ENCODE measurements around the gene PPIF. TPM values are rescaled to one million over a fixed set of nuclear protein-coding genes. Genes with fewer than 3 reads are reported as not detected.

PPIF gene
- total and polyA plus RNA-seq, 2 of the 13 experiments (the other 11 are each of a cell fraction or from before 2014, with no cell fraction given) = 147 to 157 TPM

DNA sequence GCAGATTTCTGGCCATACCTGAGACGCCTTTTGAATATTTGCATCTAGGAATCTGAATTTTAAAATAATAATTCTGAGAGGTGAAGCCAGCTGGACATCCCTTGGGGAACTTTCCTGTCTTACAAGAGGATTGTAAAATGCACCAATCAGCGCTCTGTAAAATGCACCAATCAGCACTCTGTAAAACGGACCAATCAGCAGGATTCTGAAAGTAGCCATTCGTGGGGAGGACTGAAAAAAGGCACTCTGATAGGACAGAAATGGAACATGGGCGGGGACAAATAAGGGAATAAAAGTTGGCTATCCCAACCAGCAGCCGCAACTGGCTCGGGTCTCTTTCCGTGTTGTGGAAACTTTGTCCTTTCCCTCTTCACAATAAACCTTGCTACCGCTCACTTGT, 9.9 kb downstream of the PPIF start:
- Histone ChIP-seq H3K4me1 (ENCODE audit: insufficient read depth, low read length) (peaks cover 53% of the 10 kb centered on the region), H4K20me1 (ENCODE audit: insufficient read depth, low read length) (peaks cover 22% of the 10 kb centered on the region), H3K4me3 (replicated peaks in 1 of 3; ENCODE audit: insufficient read depth in 1 of 3, low read depth in 2 of 3, low read length in 3 of 3) (no peak overlapping the region), H3K9me3 (ENCODE audit: low read length) (no peaks in the 10 kb centered on the region), H3K79me2 (ENCODE audit: insufficient read depth, low read length) (peaks cover 2% of the 10 kb centered on the region), H3K9ac (ENCODE audit: insufficient read depth, low read depth, low read length) (no peak overlapping the region), H3K4me2 (ENCODE audit: low read depth, low read length) (no peak overlapping the region), H2AFZ (ENCODE audit: low read length) (no peak overlapping the region), H3K27ac (ENCODE audit: extremely low read length, insufficient read depth, low read length) (no peak overlapping the region), H3K36me3 (replicated peaks in 1 of 2; ENCODE audit: control insufficient read depth in 1 of 2, insufficient read depth in 2 of 2, low read length in 2 of 2) (peaks cover 14 to 43% of the 10 kb centered on the region in 2 experiments), H3K27me3 (ENCODE audit: control insufficient read depth in 1 of 2, insufficient read depth in 2 of 2, low read length in 2 of 2) (no peaks in the 10 kb centered on the region)
- no peak for ATAC-seq
- intact Hi-C loops (cut with micrococcal nuclease; ENCODE audit: unreplicated experiment) (no loop called here), in situ Hi-C loops (cut with HindIII; ENCODE audit: extremely low pct_ligation_motif_present, low pct_unique_long_range_greater_than_20kb) (no loop called here)
- no TSS peak for BruUV-seq (replicated peaks)
- no peak for FAIRE-seq
- POLR2A ChIA-PET = interaction anchor here (2.9 to 3.5 kb wide), 2 partner anchors 9 to 23 kb away, joined by 11 to 45 read pairs; partner anchors contain the start of gene PPIF
- 96% methylated on average over 9 of the region's 9 CpGs for WGBS (ENCODE audit: low lambda C conversion rate)
- no peak for TF ChIP-seq MYNN (CRISPR knock-in tag; IDR thresholded peaks at IDR 0.05; ENCODE audit: low read depth)
- TF ChIP-seq ZFY (CRISPR knock-in tag; IDR thresholded peaks at IDR 0.05) = no peak
- peak; percentile 27; the same call in 1 of the 2 replicates for TF ChIP-seq MAFF (IDR thresholded peaks at IDR 0.05; ENCODE audit: low read depth, low read length)
- no peak for TF ChIP-seq JUN (CRISPR knock-in tag; IDR thresholded peaks at IDR 0.05)
- TF ChIP-seq TCF7 (IDR thresholded peaks at IDR 0.05; ENCODE audit: low read depth) = no peak
- no peak for TF ChIP-seq ZNF746 (CRISPR knock-in tag; IDR thresholded peaks at IDR 0.05)
- no peak for TF ChIP-seq ZSCAN25 (CRISPR knock-in tag; IDR thresholded peaks at IDR 0.05)
- TF ChIP-seq MAFK (conservative IDR thresholded peaks at IDR 0.05 in 1 of 2, IDR thresholded peaks at IDR 0.05 in 1 of 2; ENCODE audit: low read length in 2 of 2) = peak in 1 of 2 experiments; percentile 27; a peak in 1 of 4 replicates
- TF ChIP-seq NFYC (CRISPR knock-in tag; IDR thresholded peaks at IDR 0.05) = peak; percentile 24; the same call in 1 of the 2 replicates
- DNase-seq (ENCODE audit: low spot score) = no peak
- CTCF ChIA-PET (ENCODE audit: low intra/inter-chr PET ratio, low total read pairs) = no interaction called here

DNA sequence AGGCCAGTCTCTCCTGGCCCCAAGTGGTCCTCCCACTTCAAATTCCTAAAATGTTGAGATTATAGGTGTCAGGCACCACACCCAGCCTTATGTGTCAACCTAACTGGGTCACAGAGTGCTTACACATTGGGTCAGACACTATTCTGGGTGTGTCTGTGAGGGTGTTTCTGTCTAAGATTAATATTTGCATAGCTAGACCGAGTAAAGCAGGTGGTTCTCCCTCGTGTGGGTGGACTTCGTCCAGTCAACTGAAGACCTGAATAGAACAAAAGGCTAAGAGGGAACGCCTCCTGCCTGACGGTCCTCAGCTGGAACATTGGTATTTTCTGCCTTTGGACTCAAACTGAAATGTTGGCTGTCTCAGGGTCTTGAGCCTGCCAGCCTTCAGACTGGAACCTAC, 11.5 kb downstream of the PPIF start:
- FAIRE-seq = peak; percentile 99
- Histone ChIP-seq H3K79me2 (ENCODE audit: insufficient read depth, low read length) (no peaks in the 10 kb centered on the region), H3K4me1 (ENCODE audit: insufficient read depth, low read length) (peaks cover 40% of the 10 kb centered on the region), H3K36me3 (replicated peaks in 1 of 2; ENCODE audit: control insufficient read depth in 1 of 2, insufficient read depth in 2 of 2, low read length in 2 of 2) (peaks cover 5 to 27% of the 10 kb centered on the region in 2 experiments), H4K20me1 (ENCODE audit: insufficient read depth, low read length) (peaks cover 9% of the 10 kb centered on the region), H3K27ac (ENCODE audit: extremely low read length, insufficient read depth, low read length) (peak overlapping the region; percentile 44), H3K9ac (ENCODE audit: insufficient read depth, low read depth, low read length) (no peak overlapping the region), H2AFZ (ENCODE audit: low read length) (no peak overlapping the region), H3K9me3 (ENCODE audit: low read length) (no peaks in the 10 kb centered on the region), H3K4me3 (replicated peaks in 1 of 3; ENCODE audit: insufficient read depth in 1 of 3, low read depth in 2 of 3, low read length in 3 of 3) (no peak overlapping the region), H3K27me3 (ENCODE audit: control insufficient read depth in 1 of 2, insufficient read depth in 2 of 2, low read length in 2 of 2) (no peaks in the 10 kb centered on the region), H3K4me2 (ENCODE audit: low read depth, low read length) (peak overlapping the region; percentile 28)
- POLR2A ChIA-PET = interaction anchor here (0.5 to 3.5 kb wide), 6 partner anchors 11 to 753 kb away, joined by 3 to 45 read pairs (median 6); partner anchors contain the start of gene PPIF
- intact Hi-C loops (cut with micrococcal nuclease; ENCODE audit: unreplicated experiment) (loop anchor here (1.0 kb wide), 1 partner anchor 12 kb away; the partner anchor contains the start of gene PPIF), in situ Hi-C loops (cut with HindIII; ENCODE audit: extremely low pct_ligation_motif_present, low pct_unique_long_range_greater_than_20kb) (no loop called here)
- peak; percentile 94 for DNase-seq (ENCODE audit: low spot score)
- no TSS peak for BruUV-seq (replicated peaks)
- WGBS (ENCODE audit: low lambda C conversion rate) = 4% methylated on average over 5 of the region's 5 CpGs
- ATAC-seq = peak; percentile 91
- CTCF ChIA-PET (ENCODE audit: low intra/inter-chr PET ratio, low total read pairs) = no interaction called here
- TF ChIP-seq PPARG (CRISPR knock-in tag; conservative IDR thresholded peaks at IDR 0.05) = peak; percentile 58; the same call in 1 of the 2 replicates
- TF ChIP-seq FOSL2 (CRISPR knock-in tag; IDR thresholded peaks at IDR 0.05) = peak; percentile 13; the same call in 1 of the 2 replicates
- peak; percentile 66 for TF ChIP-seq ZEB1 (IDR thresholded peaks at IDR 0.05; ENCODE audit: insufficient replicate concordance, low read depth)
- TF ChIP-seq KLF11 (CRISPR knock-in tag; IDR thresholded peaks at IDR 0.05) = no peak
- TF ChIP-seq ERF (CRISPR knock-in tag; IDR thresholded peaks at IDR 0.05) = peak; percentile 64; the same call in 1 of the 2 replicates
- no peak for TF ChIP-seq GLMP (CRISPR knock-in tag; IDR thresholded peaks at IDR 0.05; ENCODE audit: borderline replicate concordance)
- TF ChIP-seq PRMT3 (CRISPR knock-in tag; IDR thresholded peaks at IDR 0.05; ENCODE audit: borderline replicate concordance, low read depth) = no peak
- no peak for TF ChIP-seq FOXP1 (IDR thresholded peaks at IDR 0.05)
- TF ChIP-seq FOXP1 (CRISPR knock-in tag; IDR thresholded peaks at IDR 0.05) = 0 out of 2 replicates have a peak, but pooled peaks have one; percentile 40
- TF ChIP-seq PLSCR1 (CRISPR knock-in tag; IDR thresholded peaks at IDR 0.05; ENCODE audit: borderline replicate concordance) = no peak
- no peak for TF ChIP-seq ZFP41 (CRISPR knock-in tag; IDR thresholded peaks at IDR 0.05; ENCODE audit: borderline replicate concordance)

Data from HepG2 (cell line).